ENCODE results near the gene ABHD17A. TPM values are rescaled to one million over a fixed set of nuclear protein-coding genes. Genes with fewer than 3 reads are reported as not detected.

ABHD17A gene
- total and polyA plus RNA-seq, 9 of the 15 experiments (the other 6 are each of a cell fraction or from before 2014, with no cell fraction given) = 0.04 to 135 (median 21.8) TPM; not detected in 1

DNA sequence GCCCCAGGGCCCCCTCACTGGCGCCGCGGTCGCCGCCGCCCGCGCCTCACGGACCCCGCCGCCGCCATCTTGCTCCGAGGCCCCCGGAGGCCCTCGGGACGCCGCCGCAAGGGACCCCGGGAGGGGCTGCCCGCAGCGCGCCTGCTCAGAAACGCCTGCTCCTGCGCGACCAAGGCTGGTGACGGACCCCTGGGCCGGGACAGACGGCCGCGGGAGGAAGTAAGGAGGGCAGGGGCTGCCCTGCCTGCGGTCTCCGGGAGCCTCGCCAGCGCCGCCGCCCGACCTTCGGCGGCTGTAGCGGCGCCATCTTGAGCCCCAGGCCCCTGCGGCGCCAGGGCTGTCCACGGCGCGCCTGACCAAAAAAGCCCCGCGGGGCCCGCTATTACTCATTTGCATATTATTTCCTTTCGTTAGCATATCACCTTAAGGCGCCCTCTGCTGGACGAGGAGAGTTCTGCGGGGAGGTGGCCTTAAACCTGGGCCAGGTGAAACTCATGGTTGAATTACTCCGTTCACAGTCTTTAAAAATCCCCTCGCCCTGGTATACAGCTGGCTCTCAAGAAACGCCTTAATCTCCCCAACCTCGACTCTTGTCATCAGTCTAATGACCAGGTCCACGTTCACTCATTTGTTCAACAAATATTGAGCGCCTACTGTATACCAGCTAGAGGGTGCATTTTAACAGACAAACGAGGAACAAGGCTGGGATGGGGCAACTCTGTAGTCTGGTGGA, 36.7 kb downstream of the ABHD17A start, which contains the start of gene REXO1 (continued):
- TF ChIP-seq, protein P1, sequence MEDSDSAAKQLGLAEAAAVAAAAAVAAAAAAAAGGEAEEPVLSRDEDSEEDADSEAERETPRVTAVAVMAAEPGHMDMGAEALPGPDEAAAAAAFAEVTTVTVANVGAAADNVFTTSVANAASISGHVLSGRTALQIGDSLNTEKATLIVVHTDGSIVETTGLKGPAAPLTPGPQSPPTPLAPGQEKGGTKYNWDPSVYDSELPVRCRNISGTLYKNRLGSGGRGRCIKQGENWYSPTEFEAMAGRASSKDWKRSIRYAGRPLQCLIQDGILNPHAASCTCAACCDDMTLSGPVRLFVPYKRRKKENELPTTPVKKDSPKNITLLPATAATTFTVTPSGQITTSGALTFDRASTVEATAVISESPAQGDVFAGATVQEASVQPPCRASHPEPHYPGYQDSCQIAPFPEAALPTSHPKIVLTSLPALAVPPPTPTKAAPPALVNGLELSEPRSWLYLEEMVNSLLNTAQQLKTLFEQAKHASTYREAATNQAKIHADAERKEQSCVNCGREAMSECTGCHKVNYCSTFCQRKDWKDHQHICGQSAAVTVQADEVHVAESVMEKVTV (CRISPR knock-in tag; IDR thresholded peaks at IDR 0.05) = 0 out of 2 replicates have a peak, but pooled peaks have one; percentile 22
- TF ChIP-seq RBBP5 (IDR thresholded peaks at IDR 0.05; ENCODE audit: borderline replicate concordance, insufficient read depth, low read length, poor library complexity, severe bottlenecking) = no peak
- TF ChIP-seq POLR2G (IDR thresholded peaks at IDR 0.05; ENCODE audit: low read depth, low read length) = peak; percentile 89
- TF ChIP-seq YY1 (IDR thresholded peaks at IDR 0.05; ENCODE audit: borderline replicate concordance in 1 of 3, control insufficient read depth in 1 of 3, extremely low read depth in 1 of 3, insufficient read depth in 3 of 3, insufficient read length in 1 of 3, insufficient replicate concordance in 2 of 3, low read depth in 1 of 3, low read length in 2 of 3) = peak; percentile 86 to 93 (median 93)
- TF ChIP-seq ETV1 (tag; conservative IDR thresholded peaks at IDR 0.05; ENCODE audit: low read depth) = no peak
- TF ChIP-seq ETV5 (CRISPR knock-in tag; IDR thresholded peaks at IDR 0.05; ENCODE audit: low read depth) = 0 out of 2 replicates have a peak, but pooled peaks have one; percentile 26
- no peak for TF ChIP-seq SMAD1 (IDR thresholded peaks at IDR 0.05; ENCODE audit: low read depth, low read length, partially characterized antibody)
- peak; percentile 57 for TF ChIP-seq POLR2B (IDR thresholded peaks at IDR 0.05; ENCODE audit: low read depth, partially characterized antibody)
- no peak for TF ChIP-seq MEIS2 (IDR thresholded peaks at IDR 0.05; ENCODE audit: partially characterized antibody)
- TF ChIP-seq ZNF174 (CRISPR knock-in tag; IDR thresholded peaks at IDR 0.05) = 0 out of 2 replicates have a peak, but pooled peaks have one; percentile 17
- TF ChIP-seq, protein P2, sequence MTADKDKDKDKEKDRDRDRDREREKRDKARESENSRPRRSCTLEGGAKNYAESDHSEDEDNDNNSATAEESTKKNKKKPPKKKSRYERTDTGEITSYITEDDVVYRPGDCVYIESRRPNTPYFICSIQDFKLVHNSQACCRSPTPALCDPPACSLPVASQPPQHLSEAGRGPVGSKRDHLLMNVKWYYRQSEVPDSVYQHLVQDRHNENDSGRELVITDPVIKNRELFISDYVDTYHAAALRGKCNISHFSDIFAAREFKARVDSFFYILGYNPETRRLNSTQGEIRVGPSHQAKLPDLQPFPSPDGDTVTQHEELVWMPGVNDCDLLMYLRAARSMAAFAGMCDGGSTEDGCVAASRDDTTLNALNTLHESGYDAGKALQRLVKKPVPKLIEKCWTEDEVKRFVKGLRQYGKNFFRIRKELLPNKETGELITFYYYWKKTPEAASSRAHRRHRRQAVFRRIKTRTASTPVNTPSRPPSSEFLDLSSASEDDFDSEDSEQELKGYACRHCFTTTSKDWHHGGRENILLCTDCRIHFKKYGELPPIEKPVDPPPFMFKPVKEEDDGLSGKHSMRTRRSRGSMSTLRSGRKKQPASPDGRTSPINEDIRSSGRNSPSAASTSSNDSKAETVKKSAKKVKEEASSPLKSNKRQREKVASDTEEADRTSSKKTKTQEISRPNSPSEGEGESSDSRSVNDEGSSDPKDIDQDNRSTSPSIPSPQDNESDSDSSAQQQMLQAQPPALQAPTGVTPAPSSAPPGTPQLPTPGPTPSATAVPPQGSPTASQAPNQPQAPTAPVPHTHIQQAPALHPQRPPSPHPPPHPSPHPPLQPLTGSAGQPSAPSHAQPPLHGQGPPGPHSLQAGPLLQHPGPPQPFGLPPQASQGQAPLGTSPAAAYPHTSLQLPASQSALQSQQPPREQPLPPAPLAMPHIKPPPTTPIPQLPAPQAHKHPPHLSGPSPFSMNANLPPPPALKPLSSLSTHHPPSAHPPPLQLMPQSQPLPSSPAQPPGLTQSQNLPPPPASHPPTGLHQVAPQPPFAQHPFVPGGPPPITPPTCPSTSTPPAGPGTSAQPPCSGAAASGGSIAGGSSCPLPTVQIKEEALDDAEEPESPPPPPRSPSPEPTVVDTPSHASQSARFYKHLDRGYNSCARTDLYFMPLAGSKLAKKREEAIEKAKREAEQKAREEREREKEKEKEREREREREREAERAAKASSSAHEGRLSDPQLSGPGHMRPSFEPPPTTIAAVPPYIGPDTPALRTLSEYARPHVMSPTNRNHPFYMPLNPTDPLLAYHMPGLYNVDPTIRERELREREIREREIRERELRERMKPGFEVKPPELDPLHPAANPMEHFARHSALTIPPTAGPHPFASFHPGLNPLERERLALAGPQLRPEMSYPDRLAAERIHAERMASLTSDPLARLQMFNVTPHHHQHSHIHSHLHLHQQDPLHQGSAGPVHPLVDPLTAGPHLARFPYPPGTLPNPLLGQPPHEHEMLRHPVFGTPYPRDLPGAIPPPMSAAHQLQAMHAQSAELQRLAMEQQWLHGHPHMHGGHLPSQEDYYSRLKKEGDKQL (CRISPR knock-in tag; IDR thresholded peaks at IDR 0.05; ENCODE audit: borderline replicate concordance) = no peak
- no peak for TF ChIP-seq RUNX1 (IDR thresholded peaks at IDR 0.05; ENCODE audit: low read depth)
- TF ChIP-seq PHF21A (IDR thresholded peaks at IDR 0.05; ENCODE audit: borderline replicate concordance, low read depth) = no peak; the same call in 1 of the 2 replicates
- no peak for TF ChIP-seq LARP7 (IDR thresholded peaks at IDR 0.05)
- TF ChIP-seq, protein P3, sequence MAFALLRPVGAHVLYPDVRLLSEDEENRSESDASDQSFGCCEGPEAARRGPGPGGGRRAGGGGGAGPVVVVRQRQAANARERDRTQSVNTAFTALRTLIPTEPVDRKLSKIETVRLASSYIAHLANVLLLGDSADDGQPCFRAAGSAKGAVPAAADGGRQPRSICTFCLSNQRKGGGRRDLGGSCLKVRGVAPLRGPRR (CRISPR knock-in tag; IDR thresholded peaks at IDR 0.05) = no peak

Data from K562 (cell line).